ENCODE results near the gene MACROD1. TPM values are rescaled to one million over a fixed set of nuclear protein-coding genes. Genes with fewer than 3 reads are reported as not detected.
"Not testable (repeated sequence)": the region's sequence is repeated elsewhere in the genome, so short reads cannot be mapped to it uniquely, and the experiment has no call there.

Gene MACROD1
- total RNA-seq, 1 experiment from 2014 or later, result 2.9 TPM

- DNase-seq (ENCODE audit: low spot score), result peak; percentile 100
Observed at GRCh38 chr11:64185693-64186491, 20.0 kb upstream of the MACROD1 start, which contains the start of gene STIP1. TSS of gene STIP1 (plus strand) at chr11:64186171. CDS start at chr11:64186262, 91 bp downstream.

- DNase-seq (ENCODE audit: low spot score), result no peak
Observed at GRCh38 chr11:64185175-64185692, 19.3 kb upstream of the MACROD1 start.

GRCh38 chr11:64183890-64184289 is 18.0 kb upstream of the MACROD1 start:
- DNase-seq (ENCODE audit: low spot score), result no peak

GRCh38 chr11:64181506-64182411 is 15.8 kb upstream of the MACROD1 start:
- DNase-seq (ENCODE audit: low spot score), result peak; percentile 91

- no peak for DNase-seq (ENCODE audit: low spot score)
Observed at GRCh38 chr11:64180891-64181290, 15.0 kb upstream of the MACROD1 start.

- no peak for DNase-seq (ENCODE audit: low spot score)
Observed at GRCh38 chr11:64178951-64179639, 13.2 kb upstream of the MACROD1 start.

GRCh38 chr11:64178203-64178602 is 12.3 kb upstream of the MACROD1 start:
- no peak for DNase-seq (ENCODE audit: low spot score)

- no peak for DNase-seq (ENCODE audit: low spot score)
Observed at GRCh38 chr11:64176751-64177150, 10.8 kb upstream of the MACROD1 start.

- peak; percentile 56 for DNase-seq (ENCODE audit: low spot score)
Observed at GRCh38 chr11:64173616-64174355, 7.9 kb upstream of the MACROD1 start.

GRCh38 chr11:64170419-64170818 is 4.5 kb upstream of the MACROD1 start:
- no peak for DNase-seq (ENCODE audit: low spot score)

GRCh38 chr11:64165481-64165841 is 452 bp downstream of the MACROD1 start:
- DNase-seq (ENCODE audit: low spot score), result no peak

- DNase-seq (ENCODE audit: low spot score), result no peak
Observed at GRCh38 chr11:64164392-64165312, 1.3 kb downstream of the MACROD1 start.

GRCh38 chr11:64163951-64164350 is 2.0 kb downstream of the MACROD1 start:
- no peak for DNase-seq (ENCODE audit: low spot score)

GRCh38 chr11:64162769-64163168 is 3.1 kb downstream of the MACROD1 start:
- not testable (repeated sequence) for DNase-seq (ENCODE audit: low spot score)

GRCh38 chr11:64161037-64161436 is 4.9 kb downstream of the MACROD1 start:
- no peak for DNase-seq (ENCODE audit: low spot score)

GRCh38 chr11:64157631-64158394 is 8.1 kb downstream of the MACROD1 start:
- DNase-seq (ENCODE audit: low spot score), result no peak

- DNase-seq (ENCODE audit: low spot score), result no peak
Observed at GRCh38 chr11:64156235-64157011, 9.5 kb downstream of the MACROD1 start.

GRCh38 chr11:64153812-64154211 is 12.1 kb downstream of the MACROD1 start:
- no peak for DNase-seq (ENCODE audit: low spot score)
